Islet precursor cell (in vitro differentiated cells): ENCODE results near the gene KLHL17.
A peak's percentile ranks its signal among the peaks of the same experiment; 100 is the strongest.
"Not testable (repeated sequence)": the region's sequence is repeated elsewhere in the genome, so short reads cannot be mapped to it uniquely, and the experiment has no call there.

Source experiments
- DNase-seq: peaks from one replicate; pipeline ENCODE4 v3.0.0-alpha.2; 2018

The KLHL17 gene

GRCh38 chr1:982765-983436, 22.5 kb downstream of the KLHL17 start:
- peak; percentile 51 for DNase-seq

GRCh38 chr1:983798-984475, 23.6 kb downstream of the KLHL17 start:
- peak; percentile 68 for DNase-seq

- no peak for DNase-seq
Measured at GRCh38 chr1:984476-984814, 24.1 kb downstream of the KLHL17 start.

- no peak for DNase-seq
Measured at GRCh38 chr1:985126-985525, 24.7 kb downstream of the KLHL17 start.

- DNase-seq: not testable (repeated sequence)
Measured at GRCh38 chr1:988061-988460, 27.7 kb downstream of the KLHL17 start.

GRCh38 chr1:991275-991674, 30.9 kb downstream of the KLHL17 start:
- DNase-seq: not testable (repeated sequence)

GRCh38 chr1:991895-992294, 31.5 kb downstream of the KLHL17 start:
- no peak for DNase-seq

- DNase-seq: no peak
Measured at GRCh38 chr1:992362-992761, 32.0 kb downstream of the KLHL17 start.

- no peak for DNase-seq
Measured at GRCh38 chr1:993379-993995, 33.1 kb downstream of the KLHL17 start.

GRCh38 chr1:994546-994945, 34.2 kb downstream of the KLHL17 start:
- DNase-seq: not testable (repeated sequence)

GRCh38 chr1:995665-996633, 35.6 kb downstream of the KLHL17 start:
- DNase-seq: peak; percentile 59

GRCh38 chr1:996851-997712, 36.7 kb downstream of the KLHL17 start:
- DNase-seq: peak; percentile 56

- no peak for DNase-seq
Measured at GRCh38 chr1:997713-997992, 37.3 kb downstream of the KLHL17 start.

GRCh38 chr1:997993-998744, 37.8 kb downstream of the KLHL17 start:
- DNase-seq: peak; percentile 64

GRCh38 chr1:998745-998994, 38.3 kb downstream of the KLHL17 start:
- no peak for DNase-seq

GRCh38 chr1:998995-999724, 38.8 kb downstream of the KLHL17 start:
- peak; percentile 72 for DNase-seq

GRCh38 chr1:999725-1000356, 39.5 kb downstream of the KLHL17 start, which contains the start of gene HES4:
Gene HES4 (minus strand): TSS chr1:1000097. CDS start chr1:999973, 124 bp downstream.
- DNase-seq: peak; percentile 95

GRCh38 chr1:1000357-1001056, 40.1 kb downstream of the KLHL17 start:
- peak; percentile 83 for DNase-seq

- DNase-seq: peak; percentile 54
Measured at GRCh38 chr1:1001057-1001783, 40.8 kb downstream of the KLHL17 start.
